Common myeloid progenitor, CD34-positive (primary cell): ENCODE results near the gene RCSD1.

Source experiments
- CTCF ChIA-PET: fragments of 350-600 bp; sonication (Branson Sonifier 250); formaldehyde crosslinking; loops from one replicate; lab custom pipeline; 2021; ENCODE audit warnings: antibody characterized with exemption; lab: Charles Lee
- POLR2A ChIA-PET: fragments of 350-600 bp; sonication (Branson Sonifier 250); formaldehyde crosslinking; loops from one replicate; lab custom pipeline; 2021; ENCODE audit warnings: antibody characterized with exemption; lab: Charles Lee
- DNase-seq, 3 donors: peaks; one replicate each; pipeline versions ENCODE4 v3.0.0 to v3.0.0-alpha.2; 2013
- H3K27ac ChIP-seq, 2 experiments: 1 replicate in 1 of 2; 2 replicates in 1 of 2; pipeline ENCODE4 v1.7.0; 2013; ENCODE audit warnings: inconsistent platforms in 2 of 2, low read length in 2 of 2, mild to moderate bottlenecking in 2 of 2, low read depth in 1 of 2, moderate library complexity in 1 of 2; ENCODE audit not compliant: severe bottlenecking in 2 of 2, insufficient read depth in 1 of 2, poor library complexity in 1 of 2
- H3K27me3 ChIP-seq, 5 experiments: replicated peaks in 2 of 5; 1 replicate in 3 of 5; 2 replicates in 2 of 5; pipeline versions ENCODE4 v1.6.1 to v1.7.0; 2013; ENCODE audit warnings: low read length in 4 of 5, mild to moderate bottlenecking in 2 of 5, moderate library complexity in 2 of 5, inconsistent platforms in 1 of 5; ENCODE audit not compliant: insufficient read depth in 5 of 5, control insufficient read depth in 4 of 5
- H3K36me3 ChIP-seq, 4 experiments: 1 replicate in 2 of 4; 2 replicates in 2 of 4; pipeline versions ENCODE4 v1.6.1 to v1.7.0; 2013; ENCODE audit warnings: low read length in 3 of 4, control low read depth in 1 of 4, mild to moderate bottlenecking in 1 of 4; ENCODE audit not compliant: control insufficient read depth in 4 of 4, insufficient read depth in 4 of 4
- H3K4me1 ChIP-seq, 4 experiments: 1 replicate in 3 of 4; 2 replicates in 1 of 4; pipeline versions ENCODE4 v1.6.1 to v1.7.1; 2013; ENCODE audit warnings: low read length in 3 of 4, mild to moderate bottlenecking in 3 of 4, control low read depth in 1 of 4, inconsistent platforms in 1 of 4, moderate library complexity in 1 of 4; ENCODE audit not compliant: control insufficient read depth in 4 of 4, insufficient read depth in 4 of 4; ENCODE audit errors: control extremely low read depth in 1 of 4
- H3K4me3 ChIP-seq, 7 experiments: 1 replicate in 4 of 7; 2 replicates in 3 of 7; pipeline versions ENCODE4 v1.5.1 to v1.7.0; 2013; ENCODE audit warnings: mild to moderate bottlenecking in 7 of 7, low read length in 6 of 7, moderate library complexity in 6 of 7, inconsistent platforms in 2 of 7, low read depth in 2 of 7, control low read depth in 1 of 7; ENCODE audit not compliant: insufficient read depth in 4 of 7, control insufficient read depth in 1 of 7; ENCODE audit errors: extremely low read depth in 1 of 7
- H3K9me3 ChIP-seq, 5 experiments: 1 replicate in 4 of 5; 2 replicates in 1 of 5; pipeline versions ENCODE4 v1.6.1 to v1.7.1; 2013; ENCODE audit warnings: low read length in 4 of 5, mild to moderate bottlenecking in 2 of 5, inconsistent platforms in 1 of 5, low read depth in 1 of 5, moderate library complexity in 1 of 5; ENCODE audit not compliant: control insufficient read depth in 4 of 5, insufficient read depth in 2 of 5; ENCODE audit errors: control extremely low read depth in 1 of 5
- WGBS: methylation state at CpG from one replicate; pipeline ENCODE4 v1.1.5; 2013; ENCODE audit not compliant: insufficient coverage; 5-methylcytosine and 5-hydroxymethylcytosine counted together

The RCSD1 gene

GRCh38 chr1:167711797-167712196, 81.8 kb downstream of the RCSD1 start:
- CTCF ChIA-PET = interaction anchor here (1.1 kb wide), 1 partner anchor 52 kb away, joined by 3 read pairs; no protein-coding TSS in a partner anchor

GRCh38 chr1:167713330-167714081, 83.5 kb downstream of the RCSD1 start:
- ChIA-PET CTCF (interaction anchor here (0.7 to 1.2 kb wide), 5 partner anchors 8 to 113 kb away, joined by 3 to 4 read pairs (median 3); no protein-coding TSS in a partner anchor), POLR2A (interaction anchor here (0.9 to 1.6 kb wide), 2 partner anchors 201 to 222 kb away, joined by 3 to 6 read pairs; partner anchors contain the start of gene DCAF6)
- DNase-seq = peak; percentile 26 to 71 (median 58)

More at GRCh38 chr1:167711797-167712196, 81.8 kb downstream of the RCSD1 start:
- no peaks in the 10 kb centered on the region for H3K9me3 ChIP-seq
- H3K36me3 ChIP-seq = peaks cover 0 to 6% (median 5%) of the 10 kb centered on the region in 4 experiments
- no peaks in the 10 kb centered on the region for H3K27me3 ChIP-seq
- no peak overlapping the region for H3K4me3 ChIP-seq
- WGBS = 100% methylated on average over 3 of the region's 3 CpGs
- peaks cover 8 to 32% (median 27%) of the 10 kb centered on the region in 4 experiments for H3K4me1 ChIP-seq
- POLR2A ChIA-PET = no interaction called here
- no peak overlapping the region for H3K27ac ChIP-seq
- no peak for DNase-seq

GRCh38 chr1:167714098-167714438, 84.0 kb downstream of the RCSD1 start:
- DNase-seq = peak in 1 of 3 donors; percentile 83
- Histone ChIP-seq H3K36me3 (no peaks in the 10 kb centered on the region), H3K27me3 (no peaks in the 10 kb centered on the region), H3K9me3 (no peaks in the 10 kb centered on the region), H3K27ac (peak overlapping the region in 1 of 2 experiments; percentile 83), H3K4me1 (peaks cover 4 to 35% (median 21%) of the 10 kb centered on the region in 4 experiments), H3K4me3 (peak overlapping the region; percentile 50 to 99 (median 90))
- CTCF ChIA-PET = interaction anchor here (0.8 to 1.4 kb wide), 8 partner anchors 9 to 468 kb away, joined by 3 to 5 read pairs (median 4); no protein-coding TSS in a partner anchor
- WGBS = 0% methylated on average over 26 of the region's 28 CpGs
- POLR2A ChIA-PET = interaction anchor here (0.9 to 1.6 kb wide), 2 partner anchors 200 to 222 kb away, joined by 3 to 6 read pairs; partner anchors contain the start of gene DCAF6

More at GRCh38 chr1:167713330-167714081, 83.5 kb downstream of the RCSD1 start:
- H3K27ac ChIP-seq = peak overlapping the region in 1 of 2 experiments; percentile 83
- WGBS = 1% methylated on average over 18 of the region's 31 CpGs
- no peaks in the 10 kb centered on the region for H3K9me3 ChIP-seq
- H3K4me1 ChIP-seq = peaks cover 8 to 40% (median 26%) of the 10 kb centered on the region in 4 experiments
- H3K36me3 ChIP-seq = no peaks in the 10 kb centered on the region
- no peaks in the 10 kb centered on the region for H3K27me3 ChIP-seq
- H3K4me3 ChIP-seq = peak overlapping the region; percentile 50 to 99 (median 90)

GRCh38 chr1:167714439-167715156, 84.6 kb downstream of the RCSD1 start:
- Histone ChIP-seq H3K9me3 (no peaks in the 10 kb centered on the region), H3K4me1 (peaks cover 4 to 36% (median 18%) of the 10 kb centered on the region in 4 experiments), H3K4me3 (peak overlapping the region; percentile 48 to 99 (median 90)), H3K27me3 (no peaks in the 10 kb centered on the region), H3K36me3 (no peaks in the 10 kb centered on the region), H3K27ac (peak overlapping the region in 1 of 2 experiments; percentile 83)
- CTCF ChIA-PET = interaction anchor here (0.6 to 1.8 kb wide), 21 partner anchors 9 to 467 kb away, joined by 3 to 6 read pairs (median 3); no protein-coding TSS in a partner anchor
- DNase-seq = peak; percentile 78 to 88 (median 87)
- POLR2A ChIA-PET = interaction anchor here (0.9 to 1.6 kb wide), 4 partner anchors 82 to 221 kb away, joined by 3 to 6 read pairs (median 3); partner anchors contain the start of gene DCAF6
- 0% methylated on average over 46 of the region's 50 CpGs for WGBS

- H3K27ac ChIP-seq = peak overlapping the region in 1 of 2 experiments; percentile 83
- no peaks in the 10 kb centered on the region for H3K9me3 ChIP-seq
- ChIA-PET POLR2A (interaction anchor here (0.5 to 1.1 kb wide), 3 partner anchors 82 to 252 kb away, joined by 3 read pairs; no protein-coding TSS in a partner anchor), CTCF (interaction anchor here (0.8 to 1.8 kb wide), 23 partner anchors 8 to 467 kb away, joined by 3 to 6 read pairs (median 3); no protein-coding TSS in a partner anchor)
- peaks cover 4 to 36% (median 18%) of the 10 kb centered on the region in 4 experiments for H3K4me1 ChIP-seq
- no peaks in the 10 kb centered on the region for H3K36me3 ChIP-seq
- WGBS = 0% methylated on average over 8 of the region's 26 CpGs
- H3K27me3 ChIP-seq = no peaks in the 10 kb centered on the region
- DNase-seq = peak; percentile 93 to 96 (median 96)
- peak overlapping the region; percentile 48 to 99 (median 90) for H3K4me3 ChIP-seq
These were observed 85.3 kb downstream of the RCSD1 start for GRCh38 chr1:167715157-167715999.

- Histone ChIP-seq H3K36me3 (no peaks in the 10 kb centered on the region), H3K4me1 (peaks cover 7 to 38% (median 21%) of the 10 kb centered on the region in 4 experiments), H3K27me3 (no peaks in the 10 kb centered on the region), H3K4me3 (peak overlapping the region in 6 of 7 experiments; percentile 78 to 99 (median 90)), H3K9me3 (no peaks in the 10 kb centered on the region), H3K27ac (peak overlapping the region in 1 of 2 experiments; percentile 83)
- ChIA-PET CTCF (interaction anchor here (0.8 to 1.8 kb wide), 13 partner anchors 8 to 159 kb away, joined by 3 to 6 read pairs (median 3); no protein-coding TSS in a partner anchor), POLR2A (interaction anchor here (0.5 to 1.0 kb wide), 2 partner anchors 81 to 251 kb away, joined by 3 read pairs; no protein-coding TSS in a partner anchor)
- no peak for DNase-seq
- WGBS = no CpG with 5 or more reads among the region's 4 CpGs
These were observed 85.9 kb downstream of the RCSD1 start for GRCh38 chr1:167716000-167716271.
